OCI-LY7 (cell line): ENCODE measurements around the gene GYS2.

Source experiments
- EZH2phosphoT487 ChIP-seq: fragments of 200-600 bp; sonication (generic); IDR thresholded peaks from 2 replicates; pipeline ENCODE4 v1.6.1; 2018; ENCODE audit warnings: low read depth, borderline replicate concordance, mild to moderate bottlenecking, mixed run types, antibody characterized with exemption, low read length, moderate library complexity, mixed read lengths
- TF ChIP-seq, protein P1 (sequence below): fragments of 200-600 bp; sonication (generic); conservative IDR thresholded peaks from 2 replicates; pipeline ENCODE4 v1.5.1; 2014; ENCODE audit warnings: mild to moderate bottlenecking, antibody characterized with exemption, low read length, moderate library complexity, mixed read lengths

DNA sequence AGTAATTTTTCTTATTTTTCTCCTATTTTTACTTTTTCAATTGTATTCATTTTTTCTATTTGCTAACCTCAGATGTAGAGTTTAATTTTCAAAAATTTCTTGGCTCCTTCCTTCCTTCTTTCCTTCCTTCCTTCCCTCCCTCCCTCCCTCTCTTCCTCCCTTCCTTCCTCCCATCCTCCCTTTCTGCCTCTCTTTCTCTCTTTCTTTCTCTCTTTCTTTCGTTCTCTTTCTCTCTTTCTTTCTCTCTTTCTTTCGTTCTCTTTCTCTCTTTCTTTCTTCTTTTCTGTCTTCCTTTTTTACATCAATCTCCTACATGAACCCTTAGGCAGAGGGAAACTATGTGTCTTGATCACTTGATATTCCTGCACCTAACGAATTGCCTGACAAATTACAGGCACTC is 12.4 kb upstream of the GYS2 start:
- TF ChIP-seq, protein P1, sequence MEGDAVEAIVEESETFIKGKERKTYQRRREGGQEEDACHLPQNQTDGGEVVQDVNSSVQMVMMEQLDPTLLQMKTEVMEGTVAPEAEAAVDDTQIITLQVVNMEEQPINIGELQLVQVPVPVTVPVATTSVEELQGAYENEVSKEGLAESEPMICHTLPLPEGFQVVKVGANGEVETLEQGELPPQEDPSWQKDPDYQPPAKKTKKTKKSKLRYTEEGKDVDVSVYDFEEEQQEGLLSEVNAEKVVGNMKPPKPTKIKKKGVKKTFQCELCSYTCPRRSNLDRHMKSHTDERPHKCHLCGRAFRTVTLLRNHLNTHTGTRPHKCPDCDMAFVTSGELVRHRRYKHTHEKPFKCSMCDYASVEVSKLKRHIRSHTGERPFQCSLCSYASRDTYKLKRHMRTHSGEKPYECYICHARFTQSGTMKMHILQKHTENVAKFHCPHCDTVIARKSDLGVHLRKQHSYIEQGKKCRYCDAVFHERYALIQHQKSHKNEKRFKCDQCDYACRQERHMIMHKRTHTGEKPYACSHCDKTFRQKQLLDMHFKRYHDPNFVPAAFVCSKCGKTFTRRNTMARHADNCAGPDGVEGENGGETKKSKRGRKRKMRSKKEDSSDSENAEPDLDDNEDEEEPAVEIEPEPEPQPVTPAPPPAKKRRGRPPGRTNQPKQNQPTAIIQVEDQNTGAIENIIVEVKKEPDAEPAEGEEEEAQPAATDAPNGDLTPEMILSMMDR = no peak
- TF ChIP-seq EZH2phosphoT487 = no peak
